Activated T-helper 1 cell treated with Interleukin-2 at 50 U/mL for 16 hours (primary cell): ENCODE data around the gene MEST.
"Not testable (repeated sequence)": the region's sequence is repeated elsewhere in the genome, so short reads cannot be mapped to it uniquely, and the experiment has no call there.

Experiments
- DNase-seq: peaks from one replicate; pipeline ENCODE4 v3.0.0-alpha.2; 2020; ENCODE audit warnings: low read depth

Gene MEST

GRCh38 chr7:130491841-130492522 is at the start of gene MEST:
TSS of gene MEST (plus strand) at chr7:130492085. CDS start at chr7:130492314, 229 bp downstream.
- DNase-seq: no peak

GRCh38 chr7:130442601-130443000 is 49.3 kb upstream of the MEST start:
- no peak for DNase-seq

GRCh38 chr7:130444234-130444633 is 47.7 kb upstream of the MEST start:
- DNase-seq: no peak

- no peak for DNase-seq
Observed at GRCh38 chr7:130444751-130445407, 47.0 kb upstream of the MEST start.

- no peak for DNase-seq
Observed at GRCh38 chr7:130446259-130446658, 45.6 kb upstream of the MEST start.

- not testable (repeated sequence) for DNase-seq
Observed at GRCh38 chr7:130451344-130451743, 40.5 kb upstream of the MEST start.

GRCh38 chr7:130452951-130453350 is 38.9 kb upstream of the MEST start:
- DNase-seq: no peak

- DNase-seq: no peak
Observed at GRCh38 chr7:130454959-130455358, 36.9 kb upstream of the MEST start.

GRCh38 chr7:130458257-130458656 is 33.6 kb upstream of the MEST start:
- no peak for DNase-seq

GRCh38 chr7:130461272-130461671 is 30.6 kb upstream of the MEST start:
- DNase-seq: no peak

GRCh38 chr7:130463553-130464434 is 28.1 kb upstream of the MEST start:
- no peak for DNase-seq

- DNase-seq: no peak
Observed at GRCh38 chr7:130468612-130469011, 23.3 kb upstream of the MEST start.

- no peak for DNase-seq
Observed at GRCh38 chr7:130471974-130472373, 19.9 kb upstream of the MEST start.

- no peak for DNase-seq
Observed at GRCh38 chr7:130473289-130473688, 18.6 kb upstream of the MEST start.

GRCh38 chr7:130473876-130474275 is 18.0 kb upstream of the MEST start:
- no peak for DNase-seq

GRCh38 chr7:130475776-130476175 is 16.1 kb upstream of the MEST start:
- DNase-seq: no peak

- DNase-seq: no peak
Observed at GRCh38 chr7:130476297-130477150, 15.4 kb upstream of the MEST start.

GRCh38 chr7:130478991-130479390 is 12.9 kb upstream of the MEST start:
- DNase-seq: no peak

GRCh38 chr7:130479716-130480400 is 12.0 kb upstream of the MEST start:
- no peak for DNase-seq

- no peak for DNase-seq
Observed at GRCh38 chr7:130481898-130482297, 10.0 kb upstream of the MEST start.

- DNase-seq: no peak
Observed at GRCh38 chr7:130483031-130483430, 8.9 kb upstream of the MEST start.
